HUES64 (cell line): ENCODE results near the gene CHAMP1.
"Not testable (repeated sequence)": the region's sequence is repeated elsewhere in the genome, so short reads cannot be mapped to it uniquely, and the experiment has no call there.

ENCODE experiments used
- H3K27ac ChIP-seq: 2 replicates; pipeline ENCODE4 v1.7.0; 2013; ENCODE audit warnings: low read depth, low read length, inconsistent platforms
- H3K27me3 ChIP-seq: 2 replicates; pipeline ENCODE4 v1.6.1; 2013; ENCODE audit warnings: mild to moderate bottlenecking, low read length; ENCODE audit not compliant: insufficient read depth
- H3K36me3 ChIP-seq: 2 replicates; pipeline ENCODE4 v1.6.1; 2013; ENCODE audit warnings: mild to moderate bottlenecking, low read length; ENCODE audit not compliant: insufficient read depth
- H3K4me1 ChIP-seq: 2 replicates; pipeline ENCODE4 v1.6.1; 2013; ENCODE audit warnings: mild to moderate bottlenecking, low read length, moderate library complexity; ENCODE audit not compliant: insufficient read depth
- H3K4me3 ChIP-seq: 2 replicates; pipeline ENCODE4 v1.5.1; 2013; ENCODE audit warnings: mild to moderate bottlenecking, low read length, moderate library complexity
- H3K9ac ChIP-seq: 2 replicates; pipeline ENCODE4 v1.6.1; 2013; ENCODE audit warnings: mild to moderate bottlenecking, low read depth, low read length
- H3K9me3 ChIP-seq: 2 replicates; pipeline ENCODE4 v1.6.1; 2013; ENCODE audit warnings: low read depth, low read length; ENCODE audit not compliant: insufficient read depth
- WGBS: fragments of 150-250, 120-280 bp; methylation state at CpG from one replicate; pipeline ENCODE4 v1.1.7; 2013; ENCODE audit warnings: missing lambda C conversion rate; 5-methylcytosine and 5-hydroxymethylcytosine counted together

The CHAMP1 gene

DNA sequence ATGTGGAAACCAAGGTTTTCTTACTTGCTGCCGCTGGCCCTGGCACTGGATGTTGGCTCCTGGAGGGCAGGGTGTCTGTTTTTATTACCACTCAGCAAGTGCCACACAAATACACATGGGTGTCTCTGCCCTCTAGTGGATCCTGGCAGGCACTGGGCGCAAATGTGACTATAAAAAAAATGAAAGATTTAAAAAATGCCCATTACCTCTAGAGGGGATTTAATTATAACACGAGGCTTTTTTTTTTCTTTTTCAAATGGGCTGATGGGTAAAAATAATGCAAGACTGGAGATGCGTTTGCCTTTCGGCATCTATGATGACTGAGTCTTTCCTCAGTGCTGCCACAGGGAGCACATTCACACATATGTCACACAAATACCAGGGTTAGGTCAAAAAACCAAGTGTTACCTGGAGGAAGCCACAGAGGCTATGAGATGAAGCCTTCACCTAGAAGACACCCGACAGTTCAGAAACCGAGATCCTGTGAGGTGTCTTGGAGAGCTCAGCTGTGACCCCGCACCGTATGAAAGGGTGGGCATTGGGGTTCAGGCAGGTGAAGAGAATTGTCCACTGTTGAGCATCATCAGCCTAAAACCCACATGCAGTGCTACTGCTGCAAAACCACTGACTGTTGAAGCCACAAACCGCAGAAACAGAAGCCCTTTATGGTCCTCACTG lies 25.7 kb downstream of the CHAMP1 start:
- H3K4me3 ChIP-seq = no peak overlapping the region
- H3K27ac ChIP-seq = no peak overlapping the region
- 81% methylated on average over 9 of the region's 10 CpGs for WGBS
- no peak overlapping the region for H3K9ac ChIP-seq
- no peaks in the 10 kb centered on the region for H3K36me3 ChIP-seq
- no peaks in the 10 kb centered on the region for H3K27me3 ChIP-seq
- no peaks in the 10 kb centered on the region for H3K4me1 ChIP-seq
- H3K9me3 ChIP-seq = no peaks in the 10 kb centered on the region; the same call in 1 of the 2 replicates

DNA sequence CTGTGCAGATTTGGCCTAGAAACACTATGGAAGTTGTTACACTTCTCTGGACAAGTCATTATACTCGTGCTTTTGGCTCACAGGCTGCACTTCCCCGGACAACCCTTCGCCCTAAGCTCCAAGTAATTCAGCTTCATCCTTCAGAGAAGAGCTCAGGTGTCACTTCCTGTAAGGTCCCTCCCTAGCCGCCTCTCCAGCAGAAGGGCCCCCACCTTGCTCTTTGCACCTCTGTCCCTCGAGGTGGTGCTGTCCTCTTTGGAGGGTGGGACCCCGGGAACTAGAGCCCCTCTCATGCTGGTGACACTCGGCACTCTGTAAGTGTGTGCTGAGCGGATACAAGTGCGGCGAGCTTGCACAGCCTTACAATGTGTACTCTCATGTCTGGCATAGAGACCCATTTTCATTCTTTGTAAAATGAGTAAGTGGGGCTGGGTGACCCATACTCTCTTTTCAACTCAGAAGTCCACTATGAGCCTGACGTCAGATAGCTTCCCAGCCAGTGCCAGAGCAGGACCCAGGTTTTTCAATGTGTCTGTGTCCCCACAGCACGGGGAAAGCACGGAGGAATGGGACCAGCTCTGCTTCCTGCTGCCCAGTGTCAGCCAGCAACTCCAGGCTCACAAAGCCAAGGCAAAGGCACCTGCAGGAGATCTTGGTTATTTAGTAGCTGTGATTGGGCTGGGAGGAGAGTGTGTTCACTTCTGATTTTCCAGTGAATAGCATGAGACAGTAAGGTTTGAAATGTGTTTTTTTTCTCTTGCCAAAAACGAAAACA lies 26.9 kb downstream of the CHAMP1 start:
- no peaks in the 10 kb centered on the region for H3K36me3 ChIP-seq
- no peak overlapping the region for H3K9ac ChIP-seq
- 80% methylated on average over 13 of the region's 14 CpGs for whole genome bisulfite sequencing
- no peak overlapping the region for H3K4me3 ChIP-seq
- H3K4me1 ChIP-seq = no peaks in the 10 kb centered on the region
- no peak overlapping the region for H3K27ac ChIP-seq
- no peaks in the 10 kb centered on the region; the same call in 1 of the 2 replicates for H3K9me3 ChIP-seq
- H3K27me3 ChIP-seq = no peaks in the 10 kb centered on the region

DNA sequence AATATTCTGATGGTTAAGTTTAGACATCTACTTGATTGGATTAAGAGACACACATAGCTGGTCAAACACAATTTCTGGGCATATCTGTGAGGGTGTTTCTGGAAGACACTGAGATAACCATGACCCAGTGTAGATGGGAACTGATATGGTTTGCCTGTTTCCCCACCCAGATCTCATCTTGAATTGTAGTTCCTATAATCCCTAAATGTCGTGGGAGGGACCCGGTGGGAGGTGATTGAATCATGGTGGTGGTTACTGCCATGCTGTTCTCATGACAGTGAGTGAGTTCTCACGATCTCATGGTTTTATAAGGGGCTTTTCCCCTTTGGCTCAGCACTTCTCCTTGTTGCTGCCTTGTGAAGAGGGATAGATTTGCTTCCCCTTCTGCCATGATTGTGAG lies 33.0 kb downstream of the CHAMP1 start:
- not testable (repeated sequence) for H3K27ac ChIP-seq, H3K27me3 ChIP-seq, H3K9ac ChIP-seq, H3K9me3 ChIP-seq, H3K4me1 ChIP-seq, H3K36me3 ChIP-seq, H3K4me3 ChIP-seq
- WGBS = 71% methylated on average over 3 of the region's 3 CpGs

DNA sequence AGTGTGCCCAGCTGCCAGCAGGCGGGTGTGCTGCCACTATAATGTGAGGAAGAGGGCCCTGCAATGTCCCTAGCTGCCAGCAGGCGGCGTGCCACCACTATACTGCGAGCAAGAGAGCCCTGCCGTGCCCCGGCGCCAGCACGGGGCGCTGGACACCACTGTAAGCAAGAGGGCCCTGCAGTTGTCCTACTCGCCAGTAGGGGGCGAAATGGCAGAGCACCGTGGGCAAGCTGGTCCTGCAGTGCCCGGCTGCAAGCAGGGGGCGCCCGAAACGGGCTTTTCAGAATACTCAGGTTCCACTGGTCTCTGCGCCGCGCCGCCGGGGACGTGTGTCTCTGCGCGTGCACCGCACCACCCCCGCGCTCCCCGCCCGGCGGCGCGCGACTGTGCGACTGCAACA lies 38.5 kb downstream of the CHAMP1 start:
- H3K27ac ChIP-seq, H3K4me1 ChIP-seq, H3K9me3 ChIP-seq, H3K4me3 ChIP-seq, H3K9ac ChIP-seq, H3K36me3 ChIP-seq, H3K27me3 ChIP-seq: not testable (repeated sequence)
- WGBS = 90% methylated on average over 33 of the region's 34 CpGs

DNA sequence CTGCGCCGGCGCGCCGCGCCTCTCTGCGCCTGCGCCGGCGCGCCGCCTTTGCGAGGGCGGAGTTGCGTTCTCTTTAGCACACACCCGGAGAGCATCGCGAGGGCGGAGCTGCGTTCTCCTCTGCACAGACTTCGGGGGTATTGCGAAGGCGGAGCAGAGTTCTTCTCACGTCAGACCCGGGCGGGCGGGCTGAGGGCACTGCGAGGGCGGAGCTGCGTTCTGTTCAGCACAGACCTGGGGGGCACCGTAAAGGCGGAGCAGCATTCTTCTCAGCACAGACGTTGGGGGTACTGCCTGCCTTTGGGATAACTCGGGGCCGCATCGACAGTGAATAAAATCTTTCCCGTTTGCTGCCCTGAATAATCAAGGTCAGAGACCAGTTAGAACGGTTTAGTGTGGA lies 39.1 kb downstream of the CHAMP1 start:
- not testable (repeated sequence) for H3K4me3 ChIP-seq, H3K27ac ChIP-seq, H3K4me1 ChIP-seq, H3K9me3 ChIP-seq, H3K9ac ChIP-seq, H3K36me3 ChIP-seq, H3K27me3 ChIP-seq
- 95% methylated on average over 37 of the region's 38 CpGs for WGBS
